ENCODE results near the gene PSMD13. TPM values are rescaled to one million over a fixed set of nuclear protein-coding genes. Genes with fewer than 3 reads are reported as not detected.

The PSMD13 gene
- total and polyA plus RNA-seq, 4 donors = 48.8 to 56.7 (median 52.8) TPM

DNA sequence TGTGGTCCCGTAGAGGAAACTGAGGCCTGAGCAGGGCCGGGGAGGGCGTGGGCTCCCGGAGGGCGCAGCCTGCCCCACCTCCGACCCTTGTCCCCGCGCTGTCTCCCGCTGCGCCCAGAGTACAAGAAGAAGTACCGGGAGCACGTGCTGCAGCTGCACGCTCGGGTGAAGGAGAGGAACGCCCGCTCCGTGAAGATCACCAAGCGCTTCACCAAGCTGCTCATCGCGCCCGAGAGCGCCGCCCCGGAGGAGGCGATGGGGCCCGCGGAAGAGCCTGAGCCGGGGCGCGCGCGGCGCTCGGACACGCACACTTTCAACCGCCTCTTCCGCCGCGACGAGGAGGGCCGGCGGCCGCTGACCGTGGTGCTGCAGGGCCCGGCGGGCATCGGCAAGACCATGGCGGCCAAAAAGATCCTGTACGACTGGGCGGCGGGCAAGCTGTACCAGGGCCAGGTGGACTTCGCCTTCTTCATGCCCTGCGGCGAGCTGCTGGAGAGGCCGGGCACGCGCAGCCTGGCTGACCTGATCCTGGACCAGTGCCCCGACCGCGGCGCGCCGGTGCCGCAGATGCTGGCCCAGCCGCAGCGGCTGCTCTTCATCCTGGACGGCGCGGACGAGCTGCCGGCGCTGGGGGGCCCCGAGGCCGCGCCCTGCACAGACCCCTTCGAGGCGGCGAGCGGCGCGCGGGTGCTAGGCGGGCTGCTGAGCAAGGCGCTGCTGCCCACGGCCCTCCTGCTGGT is 43.4 kb downstream of the PSMD13 start (continued):
- TF ChIP-seq, protein P1, sequence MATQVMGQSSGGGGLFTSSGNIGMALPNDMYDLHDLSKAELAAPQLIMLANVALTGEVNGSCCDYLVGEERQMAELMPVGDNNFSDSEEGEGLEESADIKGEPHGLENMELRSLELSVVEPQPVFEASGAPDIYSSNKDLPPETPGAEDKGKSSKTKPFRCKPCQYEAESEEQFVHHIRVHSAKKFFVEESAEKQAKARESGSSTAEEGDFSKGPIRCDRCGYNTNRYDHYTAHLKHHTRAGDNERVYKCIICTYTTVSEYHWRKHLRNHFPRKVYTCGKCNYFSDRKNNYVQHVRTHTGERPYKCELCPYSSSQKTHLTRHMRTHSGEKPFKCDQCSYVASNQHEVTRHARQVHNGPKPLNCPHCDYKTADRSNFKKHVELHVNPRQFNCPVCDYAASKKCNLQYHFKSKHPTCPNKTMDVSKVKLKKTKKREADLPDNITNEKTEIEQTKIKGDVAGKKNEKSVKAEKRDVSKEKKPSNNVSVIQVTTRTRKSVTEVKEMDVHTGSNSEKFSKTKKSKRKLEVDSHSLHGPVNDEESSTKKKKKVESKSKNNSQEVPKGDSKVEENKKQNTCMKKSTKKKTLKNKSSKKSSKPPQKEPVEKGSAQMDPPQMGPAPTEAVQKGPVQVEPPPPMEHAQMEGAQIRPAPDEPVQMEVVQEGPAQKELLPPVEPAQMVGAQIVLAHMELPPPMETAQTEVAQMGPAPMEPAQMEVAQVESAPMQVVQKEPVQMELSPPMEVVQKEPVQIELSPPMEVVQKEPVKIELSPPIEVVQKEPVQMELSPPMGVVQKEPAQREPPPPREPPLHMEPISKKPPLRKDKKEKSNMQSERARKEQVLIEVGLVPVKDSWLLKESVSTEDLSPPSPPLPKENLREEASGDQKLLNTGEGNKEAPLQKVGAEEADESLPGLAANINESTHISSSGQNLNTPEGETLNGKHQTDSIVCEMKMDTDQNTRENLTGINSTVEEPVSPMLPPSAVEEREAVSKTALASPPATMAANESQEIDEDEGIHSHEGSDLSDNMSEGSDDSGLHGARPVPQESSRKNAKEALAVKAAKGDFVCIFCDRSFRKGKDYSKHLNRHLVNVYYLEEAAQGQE (IDR thresholded peaks at IDR 0.05) = peak; percentile 85
- TF ChIP-seq MAX (IDR thresholded peaks at IDR 0.05) (no peak), YY1 (IDR thresholded peaks at IDR 0.05) (peak; percentile 89), HNF4G (IDR thresholded peaks at IDR 0.05) (no peak), ATF3 (IDR thresholded peaks at IDR 0.05) (no peak), GABPA (IDR thresholded peaks at IDR 0.05 in 1 of 2, conservative IDR thresholded peaks at IDR 0.05 in 1 of 2) (no peak), FOXA2 (IDR thresholded peaks at IDR 0.05) (no peak), TAF1 (conservative IDR thresholded peaks at IDR 0.05) (no peak), RXRA (IDR thresholded peaks at IDR 0.05) (peak in 1 of 2 donors; percentile 30), SP1 (IDR thresholded peaks at IDR 0.05) (peak; percentile 53), HNF4A (conservative IDR thresholded peaks at IDR 0.05) (peak; percentile 72 to 81), FOXA1 (IDR thresholded peaks at IDR 0.05) (no peak)

DNA sequence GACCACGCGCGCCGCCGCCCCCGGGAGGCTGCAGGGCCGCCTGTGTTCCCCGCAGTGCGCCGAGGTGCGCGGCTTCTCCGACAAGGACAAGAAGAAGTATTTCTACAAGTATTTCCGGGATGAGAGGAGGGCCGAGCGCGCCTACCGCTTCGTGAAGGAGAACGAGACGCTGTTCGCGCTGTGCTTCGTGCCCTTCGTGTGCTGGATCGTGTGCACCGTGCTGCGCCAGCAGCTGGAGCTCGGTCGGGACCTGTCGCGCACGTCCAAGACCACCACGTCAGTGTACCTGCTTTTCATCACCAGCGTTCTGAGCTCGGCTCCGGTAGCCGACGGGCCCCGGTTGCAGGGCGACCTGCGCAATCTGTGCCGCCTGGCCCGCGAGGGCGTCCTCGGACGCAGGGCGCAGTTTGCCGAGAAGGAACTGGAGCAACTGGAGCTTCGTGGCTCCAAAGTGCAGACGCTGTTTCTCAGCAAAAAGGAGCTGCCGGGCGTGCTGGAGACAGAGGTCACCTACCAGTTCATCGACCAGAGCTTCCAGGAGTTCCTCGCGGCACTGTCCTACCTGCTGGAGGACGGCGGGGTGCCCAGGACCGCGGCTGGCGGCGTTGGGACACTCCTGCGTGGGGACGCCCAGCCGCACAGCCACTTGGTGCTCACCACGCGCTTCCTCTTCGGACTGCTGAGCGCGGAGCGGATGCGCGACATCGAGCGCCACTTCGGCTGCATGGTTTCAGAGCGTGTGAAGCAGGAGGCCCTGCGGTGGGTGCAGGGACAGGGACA is 44.1 kb downstream of the PSMD13 start:
- H3K27me3 ChIP-seq (ENCODE audit: control insufficient read depth in 4 of 4, insufficient read depth in 4 of 4, low read length in 3 of 4) = no peaks in the 10 kb centered on the region
- WGBS = 37% methylated on average over 79 of the region's 79 CpGs
- H3K4me3 ChIP-seq (ENCODE audit: low read depth in 1 of 3, low read length in 3 of 3) = peak overlapping the region; percentile 23 to 56 (median 25)
- no peak for TF ChIP-seq JUND (IDR thresholded peaks at IDR 0.05)
- TF ChIP-seq, protein P1 (IDR thresholded peaks at IDR 0.05) = no peak
- TF ChIP-seq, protein P2, sequence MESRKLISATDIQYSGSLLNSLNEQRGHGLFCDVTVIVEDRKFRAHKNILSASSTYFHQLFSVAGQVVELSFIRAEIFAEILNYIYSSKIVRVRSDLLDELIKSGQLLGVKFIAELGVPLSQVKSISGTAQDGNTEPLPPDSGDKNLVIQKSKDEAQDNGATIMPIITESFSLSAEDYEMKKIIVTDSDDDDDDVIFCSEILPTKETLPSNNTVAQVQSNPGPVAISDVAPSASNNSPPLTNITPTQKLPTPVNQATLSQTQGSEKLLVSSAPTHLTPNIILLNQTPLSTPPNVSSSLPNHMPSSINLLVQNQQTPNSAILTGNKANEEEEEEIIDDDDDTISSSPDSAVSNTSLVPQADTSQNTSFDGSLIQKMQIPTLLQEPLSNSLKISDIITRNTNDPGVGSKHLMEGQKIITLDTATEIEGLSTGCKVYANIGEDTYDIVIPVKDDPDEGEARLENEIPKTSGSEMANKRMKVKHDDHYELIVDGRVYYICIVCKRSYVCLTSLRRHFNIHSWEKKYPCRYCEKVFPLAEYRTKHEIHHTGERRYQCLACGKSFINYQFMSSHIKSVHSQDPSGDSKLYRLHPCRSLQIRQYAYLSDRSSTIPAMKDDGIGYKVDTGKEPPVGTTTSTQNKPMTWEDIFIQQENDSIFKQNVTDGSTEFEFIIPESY (IDR thresholded peaks at IDR 0.05) = no peak
- TF ChIP-seq FOXA2 (IDR thresholded peaks at IDR 0.05) = no peak
- TF ChIP-seq YY1 (IDR thresholded peaks at IDR 0.05) = no peak
- TF ChIP-seq RXRA (IDR thresholded peaks at IDR 0.05) = no peak
- no peak for TF ChIP-seq MAX (IDR thresholded peaks at IDR 0.05)
- TF ChIP-seq NR2F2 (IDR thresholded peaks at IDR 0.05) = no peak
- TF ChIP-seq RAD21 (IDR thresholded peaks at IDR 0.05) = no peak
- no peak for TF ChIP-seq EGR1 (IDR thresholded peaks at IDR 0.05; ENCODE audit: low read depth in 2 of 2)
- no peak for TF ChIP-seq HNF4A (conservative IDR thresholded peaks at IDR 0.05)
- TF ChIP-seq HNF4G (IDR thresholded peaks at IDR 0.05) = no peak
- TF ChIP-seq GABPA (IDR thresholded peaks at IDR 0.05 in 1 of 2, conservative IDR thresholded peaks at IDR 0.05 in 1 of 2) = no peak
- no peak for TF ChIP-seq CTCF (IDR thresholded peaks at IDR 0.05; ENCODE audit: low read depth, low read length, missing input control)
- no peak for TF ChIP-seq TAF1 (conservative IDR thresholded peaks at IDR 0.05)
- no peak for TF ChIP-seq ATF3 (IDR thresholded peaks at IDR 0.05)
- no peak for TF ChIP-seq FOXA1 (IDR thresholded peaks at IDR 0.05)
- no peak for TF ChIP-seq SP1 (IDR thresholded peaks at IDR 0.05)
- H3K36me3 ChIP-seq (ENCODE audit: control insufficient read depth in 4 of 4, insufficient read depth in 3 of 4, low read depth in 1 of 4, low read length in 3 of 4) = no peaks in the 10 kb centered on the region
- H3K9me3 ChIP-seq (ENCODE audit: control insufficient read depth in 4 of 4, low read length in 3 of 4) = no peaks in the 10 kb centered on the region
- peaks cover 12 to 43% (median 30%) of the 10 kb centered on the region in 4 donors for H3K4me1 ChIP-seq (ENCODE audit: control insufficient read depth in 4 of 4, insufficient read depth in 4 of 4, low read length in 3 of 4)
- H3K9ac ChIP-seq (ENCODE audit: low read depth in 1 of 2, low read length in 2 of 2) = no peak overlapping the region
- no peak for DNase-seq (ENCODE audit: low spot score)
- peak overlapping the region in 1 of 2 donors; percentile 72 for H3K27ac ChIP-seq (ENCODE audit: low read depth in 1 of 2, low read length in 2 of 2)

Data from liver (tissue), 9 donors.